Hepatocyte (in vitro differentiated cells): ENCODE data around the gene ATP8A2. TPM values are rescaled to one million over a fixed set of nuclear protein-coding genes. Genes with fewer than 3 reads are reported as not detected.

Experiments
- DNase-seq: peaks from one replicate; pipeline ENCODE4 v3.0.0-alpha.2; 2016; ENCODE audit warnings: low spot score
- H2AFZ ChIP-seq: fragments of 200-600 bp; sonication (generic); 2 replicates; pipeline ENCODE4 v1.6.0; 2016; ENCODE audit warnings: antibody characterized with exemption, mild to moderate bottlenecking
- H3K27ac ChIP-seq: fragments of 200-600 bp; sonication (generic); 2 replicates; pipeline ENCODE4 v1.5.1; 2016; ENCODE audit warnings: mild to moderate bottlenecking
- H3K27me3 ChIP-seq: fragments of 200-600 bp; sonication (generic); 2 replicates; pipeline ENCODE4 v1.6.1; 2016
- H3K36me3 ChIP-seq: fragments of 200-600 bp; sonication (generic); replicated peaks from 2 replicates; pipeline ENCODE4 v1.5.1; 2016; ENCODE audit warnings: low read depth; ENCODE audit not compliant: insufficient read depth
- H3K4me1 ChIP-seq: fragments of 200-600 bp; sonication (generic); 2 replicates; pipeline ENCODE4 v1.5.1; 2016; ENCODE audit warnings: mild to moderate bottlenecking, moderate library complexity; ENCODE audit not compliant: insufficient read depth
- H3K4me2 ChIP-seq: fragments of 200-600 bp; sonication (generic); 2 replicates; pipeline ENCODE4 v1.6.0; 2016
- H3K4me3 ChIP-seq: fragments of 200-600 bp; sonication (generic); 2 replicates; pipeline ENCODE4 v1.5.1; 2016; ENCODE audit warnings: mild to moderate bottlenecking
- H3K79me2 ChIP-seq: fragments of 200-600 bp; sonication (generic); 2 replicates; pipeline ENCODE4 v1.6.0; 2017; ENCODE audit warnings: mild to moderate bottlenecking
- H3K9me2 ChIP-seq: fragments of 200-600 bp; sonication (generic); replicated peaks from 2 replicates; pipeline ENCODE4 v1.6.0; 2017; ENCODE audit warnings: mild to moderate bottlenecking; ENCODE audit not compliant: insufficient read depth
- H3K9me3 ChIP-seq: fragments of 200-600 bp; sonication (generic); 2 replicates; pipeline ENCODE4 v1.5.1; 2016; ENCODE audit warnings: low read depth, mild to moderate bottlenecking
- H4K20me1 ChIP-seq: fragments of 200-600 bp; sonication (generic); 2 replicates; pipeline ENCODE4 v1.6.0; 2016; ENCODE audit warnings: mild to moderate bottlenecking; ENCODE audit not compliant: insufficient read depth, poor library complexity, severe bottlenecking
- CTCF ChIP-seq: fragments of 200-600 bp; sonication (generic); IDR thresholded peaks from 2 replicates; pipeline ENCODE4 v1.5.1; 2016; ENCODE audit warnings: antibody characterized with exemption, mild to moderate bottlenecking; ENCODE audit not compliant: poor library complexity
- EZH2 ChIP-seq: fragments of 200-600 bp; sonication (generic); IDR thresholded peaks from 2 replicates; pipeline ENCODE4 v1.6.1; 2016; ENCODE audit warnings: antibody characterized with exemption, mild to moderate bottlenecking, borderline replicate concordance
- EZH2phosphoT487 ChIP-seq: fragments of 200-600 bp; sonication (generic); IDR thresholded peaks from one replicate; pipeline ENCODE4 v1.6.1; 2018; ENCODE audit warnings: antibody characterized with exemption, mild to moderate bottlenecking, low read depth, moderate library complexity; ENCODE audit not compliant: unreplicated experiment, severe bottlenecking
- WGBS: methylation state at CpG from one replicate; pipeline ENCODE4 v1.1.6; 2016; ENCODE audit warnings: low lambda C conversion rate; ENCODE audit errors: missing lambda C conversion rate; 5-methylcytosine and 5-hydroxymethylcytosine counted together
- polyA plus RNA-seq: library from polyadenylated mRNA; unstranded; fragments of >200 nt; fragmentation: Nextera tagmentation; extraction: Ambion mirVana; gene quantifications from 2 replicates; pipeline ENCODE4 v1.2.1, GENCODE V29; 2016
- total RNA-seq: library from RNA; depleted of rRNA; stranded (reverse); fragments of >200 nt; gene quantifications from 2 replicates; pipeline ENCODE4 v1.2.3, GENCODE V29; 2014

The ATP8A2 gene
- total and polyA plus RNA-seq, 2 experiments from 2014 or later, result 2.1 to 3.1 TPM

GRCh38 chr13:25806264-25806974, 434.6 kb downstream of the ATP8A2 start:
- H3K9me2 ChIP-seq, result no peaks in the 10 kb centered on the region
- no peaks in the 10 kb centered on the region for H3K79me2 ChIP-seq
- DNase-seq, result no peak
- H2AFZ ChIP-seq, result no peak overlapping the region
- no peak for TF ChIP-seq EZH2phosphoT487
- TF ChIP-seq EZH2, result no peak
- no peak for TF ChIP-seq CTCF
- no peaks in the 10 kb centered on the region for H4K20me1 ChIP-seq
- no peaks in the 10 kb centered on the region for H3K9me3 ChIP-seq
- H3K27me3 ChIP-seq, result no peaks in the 10 kb centered on the region
- WGBS, result 94% methylated on average over 4 of the region's 4 CpGs
- H3K27ac ChIP-seq, result no peak overlapping the region
- H3K4me3 ChIP-seq, result no peak overlapping the region
- no peaks in the 10 kb centered on the region for H3K4me1 ChIP-seq
- H3K4me2 ChIP-seq, result no peak overlapping the region
- no peaks in the 10 kb centered on the region for H3K36me3 ChIP-seq

- H2AFZ ChIP-seq, result no peak overlapping the region
- no peak overlapping the region for H3K27ac ChIP-seq
- H3K4me1 ChIP-seq, result no peaks in the 10 kb centered on the region
- TF ChIP-seq EZH2phosphoT487 (no peak), EZH2 (no peak), CTCF (no peak)
- no peaks in the 10 kb centered on the region for H3K36me3 ChIP-seq
- WGBS, result 72% methylated on average over 1 of the region's 1 CpG
- no peaks in the 10 kb centered on the region for H3K9me3 ChIP-seq
- H3K4me3 ChIP-seq, result no peak overlapping the region
- no peak overlapping the region for H3K4me2 ChIP-seq
- H4K20me1 ChIP-seq, result no peaks in the 10 kb centered on the region
- H3K9me2 ChIP-seq, result no peaks in the 10 kb centered on the region
- no peaks in the 10 kb centered on the region for H3K79me2 ChIP-seq
- no peak for DNase-seq
- no peaks in the 10 kb centered on the region for H3K27me3 ChIP-seq
These were observed 435.8 kb downstream of the ATP8A2 start for GRCh38 chr13:25807562-25807961.

- Histone ChIP-seq H3K4me3 (no peak overlapping the region), H3K27ac (no peak overlapping the region), H3K36me3 (no peaks in the 10 kb centered on the region), H4K20me1 (no peaks in the 10 kb centered on the region), H3K9me2 (no peaks in the 10 kb centered on the region), H3K4me1 (no peaks in the 10 kb centered on the region), H3K4me2 (no peak overlapping the region), H3K79me2 (no peaks in the 10 kb centered on the region), H3K9me3 (no peaks in the 10 kb centered on the region), H2AFZ (no peak overlapping the region), H3K27me3 (no peaks in the 10 kb centered on the region)
- TF ChIP-seq EZH2 (no peak), EZH2phosphoT487 (no peak), CTCF (no peak)
- no peak for DNase-seq
- WGBS, result 71% methylated on average over 3 of the region's 3 CpGs
These were observed 439.7 kb downstream of the ATP8A2 start for GRCh38 chr13:25811506-25811905.
